Retinal pigment epithelial cell (primary cell): ENCODE measurements around the gene CTIF.
A peak's percentile ranks its signal among the peaks of the same experiment; 100 is the strongest.

Experiments used
- DNase-seq: peaks from one replicate; pipeline ENCODE4 v3.0.0-alpha.2; 2010; ENCODE audit warnings: low read depth
- H3K4me3 ChIP-seq: 2 replicates; pipeline ENCODE4 v1.5.1; 2011; ENCODE audit warnings: mild to moderate bottlenecking, low read length, control low read depth, moderate library complexity
- CTCF ChIP-seq: conservative IDR thresholded peaks from 2 replicates; pipeline ENCODE4 v1.5.1; 2011; ENCODE audit warnings: low read depth, low read length, control low read depth, inconsistent platforms

CTIF gene

GRCh38 chr18:48667276-48668254 is 128.7 kb downstream of the CTIF start:
- peak; percentile 55 for TF ChIP-seq CTCF
- no peak overlapping the region for H3K4me3 ChIP-seq
- DNase-seq, result no peak

DNA sequence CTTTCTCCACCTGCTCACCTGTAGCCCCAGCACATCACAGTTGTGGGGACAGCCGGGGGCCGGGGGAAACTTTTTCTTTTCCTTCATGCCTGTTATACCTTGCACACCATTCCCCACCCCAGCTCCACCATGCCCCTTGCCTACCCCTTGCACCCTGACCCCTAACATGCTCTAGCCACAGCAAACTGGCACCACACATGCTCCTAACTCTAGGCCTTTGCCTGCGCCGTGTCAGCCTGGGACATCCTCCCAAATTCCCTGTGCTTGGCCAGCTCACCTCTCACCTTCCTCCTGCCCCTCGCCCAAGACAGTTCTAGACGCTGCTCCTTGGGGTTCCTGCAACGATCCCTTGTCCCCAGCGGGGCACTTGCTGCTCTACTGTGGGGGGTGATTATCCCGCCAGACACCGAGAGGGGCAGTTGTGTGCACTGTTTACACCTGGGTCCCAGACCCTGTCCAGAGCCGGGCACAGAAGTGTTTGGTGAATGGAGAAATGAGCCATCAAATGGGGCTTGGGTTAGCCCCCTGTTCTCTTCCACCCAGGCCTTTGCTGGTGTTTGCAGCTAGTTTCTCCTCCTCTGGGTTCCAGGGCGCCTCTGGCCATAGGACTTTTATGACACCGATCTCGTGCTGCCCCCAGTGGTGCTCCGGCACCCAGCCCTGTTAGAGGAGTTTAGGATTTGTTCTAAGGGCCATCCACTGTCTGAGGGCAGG is 129.8 kb downstream of the CTIF start:
- peak; percentile 13 for TF ChIP-seq CTCF
- no peak for DNase-seq
- no peak overlapping the region for H3K4me3 ChIP-seq

DNA sequence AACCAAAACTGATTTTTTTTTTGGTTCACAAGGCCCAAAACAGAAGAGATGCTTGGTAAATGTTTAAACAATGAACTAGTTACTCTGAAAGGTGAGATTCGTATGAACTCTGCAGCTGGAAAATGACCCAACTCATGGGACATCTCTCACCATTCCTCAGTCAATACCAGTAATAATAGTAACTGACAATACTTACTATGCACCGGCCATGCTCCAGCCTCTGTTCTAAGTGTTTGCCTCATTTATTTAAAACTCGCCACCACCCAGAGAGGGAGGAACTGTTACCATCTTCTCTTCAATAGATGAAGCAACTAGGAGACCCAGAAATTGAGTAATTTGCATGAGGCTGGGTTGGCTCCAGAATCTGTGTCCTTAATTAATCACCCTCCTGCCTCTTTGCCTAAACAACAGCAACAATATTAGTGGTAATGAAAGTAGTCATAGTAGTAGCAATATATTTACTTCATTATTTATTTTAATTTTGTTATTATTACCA is 130.4 kb downstream of the CTIF start:
- no peak for DNase-seq
- TF ChIP-seq CTCF, result no peak
- H3K4me3 ChIP-seq, result no peak overlapping the region

GRCh38 chr18:48669991-48670750 is 131.3 kb downstream of the CTIF start:
- H3K4me3 ChIP-seq, result no peak overlapping the region
- no peak for TF ChIP-seq CTCF
- no peak for DNase-seq

- DNase-seq, result no peak
- TF ChIP-seq CTCF, result no peak
- H3K4me3 ChIP-seq, result no peak overlapping the region
Observed at GRCh38 chr18:48670751-48671560, 132.1 kb downstream of the CTIF start.

GRCh38 chr18:48671561-48671945 is 132.7 kb downstream of the CTIF start:
- no peak overlapping the region for H3K4me3 ChIP-seq
- TF ChIP-seq CTCF, result no peak
- no peak for DNase-seq
